ENCODE measurements around the gene GFER.
A peak's percentile ranks its signal among the peaks of the same experiment; 100 is the strongest.
"Not testable (repeated sequence)": the region's sequence is repeated elsewhere in the genome, so short reads cannot be mapped to it uniquely, and the experiment has no call there.

GFER gene

DNA sequence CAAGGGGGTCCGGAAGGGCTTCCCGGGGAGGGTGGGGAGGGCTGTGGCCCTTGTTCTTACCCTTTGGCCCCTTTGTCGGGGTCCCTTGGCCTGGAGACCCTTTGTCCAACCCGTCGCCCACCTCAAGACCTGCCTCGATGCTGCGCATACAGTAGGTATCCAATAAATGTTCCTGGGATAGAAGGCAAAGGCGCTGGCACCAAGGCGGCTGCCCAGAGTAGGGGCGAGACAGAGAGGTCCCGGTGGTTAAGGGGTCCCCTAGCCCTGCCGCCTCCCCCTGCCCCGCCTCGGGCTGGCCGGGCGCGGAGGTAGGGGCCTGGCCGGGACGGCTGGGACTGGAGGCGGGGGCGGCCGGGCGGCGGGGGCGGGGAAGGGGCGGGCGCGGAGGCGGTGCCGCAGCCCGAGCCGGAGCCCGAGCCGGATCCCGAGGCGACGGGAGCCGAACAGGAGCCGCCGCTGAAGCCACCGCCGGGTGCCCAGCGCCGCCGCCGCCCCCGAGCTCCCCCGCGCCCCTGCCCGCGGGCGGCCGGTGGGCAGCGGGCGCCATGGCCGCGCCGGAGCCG is 42.5 kb downstream of the GFER start, which contains the start of gene NHERF2:
TSS of gene NHERF2 (plus strand) at position 442 of the 563 bp plus-strand sequence. CDS start at position 546, 104 bp downstream.
- H3K27ac Mint-ChIP-seq: no peak within 1 kb of the TSS
- DNase-seq: no peak
- H3K4me1 Mint-ChIP-seq: peaks cover 19% of the 10 kb centered on the region
- H3K9me3 Mint-ChIP-seq: no peaks in the 10 kb centered on the region
- H3K36me3 Mint-ChIP-seq (ENCODE audit: low read depth): no peaks in the 10 kb centered on the region
- H3K4me3 Mint-ChIP-seq: peak within 1 kb of the TSS; percentile 65
- peaks cover 21% of the 10 kb centered on the region for H3K27me3 Mint-ChIP-seq
- no peak for ATAC-seq

- peak overlapping the region; percentile 65 for H3K4me3 Mint-ChIP-seq
- H3K9me3 Mint-ChIP-seq: no peaks in the 10 kb centered on the region
- ATAC-seq: no peak
- peaks cover 14% of the 10 kb centered on the region for H3K27me3 Mint-ChIP-seq
- no peak overlapping the region for H3K27ac Mint-ChIP-seq
- H3K4me1 Mint-ChIP-seq: peaks cover 18% of the 10 kb centered on the region
- no peak for DNase-seq
- no peaks in the 10 kb centered on the region for H3K36me3 Mint-ChIP-seq (ENCODE audit: low read depth)
Measured at GRCh38 chr16:2027024-2028010, 43.3 kb downstream of the GFER start.

DNA sequence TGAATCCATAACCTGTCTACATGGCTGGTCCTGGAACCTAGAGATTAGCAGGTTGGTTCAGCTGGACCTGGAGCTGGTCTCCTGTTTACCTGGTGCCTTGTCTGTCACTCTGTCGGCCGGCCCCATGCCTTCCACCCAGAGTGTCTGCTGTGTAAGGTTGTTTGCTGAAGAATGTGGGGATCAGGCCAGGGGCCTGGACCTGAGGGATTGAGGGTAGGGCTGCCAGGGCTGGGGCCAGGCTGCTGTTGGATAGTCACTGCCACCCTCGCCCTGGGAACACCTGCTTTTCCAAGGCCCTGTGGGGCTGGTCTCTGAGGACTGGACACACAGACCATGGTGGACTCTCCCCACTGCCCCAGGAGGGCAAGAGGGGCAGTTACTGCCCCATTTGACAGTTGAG is 44.2 kb downstream of the GFER start:
- H3K9me3 Mint-ChIP-seq: no peaks in the 10 kb centered on the region
- H3K36me3 Mint-ChIP-seq (ENCODE audit: low read depth): no peaks in the 10 kb centered on the region
- H3K4me3 Mint-ChIP-seq: no peak overlapping the region
- peaks cover 13% of the 10 kb centered on the region for H3K4me1 Mint-ChIP-seq
- H3K27ac Mint-ChIP-seq: no peak overlapping the region
- DNase-seq (no peak), ATAC-seq (no peak)
- H3K27me3 Mint-ChIP-seq: peaks cover 9% of the 10 kb centered on the region

DNA sequence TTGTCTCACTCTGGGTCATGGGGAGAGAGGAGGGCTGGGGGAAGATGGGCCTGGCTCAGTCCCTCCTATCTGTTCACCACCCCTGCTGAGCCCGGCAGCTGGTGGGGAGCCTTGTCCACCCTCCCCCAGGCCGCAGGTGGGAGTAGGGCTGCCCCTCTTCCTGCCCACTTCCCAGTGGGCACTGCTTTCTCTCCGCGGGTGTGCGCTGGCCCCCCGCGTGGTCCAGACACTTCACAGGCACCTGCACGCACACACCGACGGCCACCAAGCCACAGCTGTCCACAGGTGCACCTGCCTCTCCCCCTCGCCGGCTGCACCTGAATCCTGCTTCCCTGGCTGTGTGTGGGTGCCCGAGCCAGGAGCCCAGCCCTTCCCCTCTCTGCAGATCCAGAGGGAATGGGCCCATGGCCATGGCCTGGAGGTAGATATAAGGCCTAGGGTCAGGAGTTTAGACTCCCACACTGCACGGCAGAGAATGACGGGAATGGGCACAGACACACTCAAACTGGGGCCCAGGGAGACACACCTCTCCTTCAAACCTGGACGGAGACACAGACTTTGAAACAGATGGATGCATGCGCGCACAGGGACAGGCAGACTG is 44.7 kb downstream of the GFER start:
- H3K4me1 Mint-ChIP-seq: peaks cover 11% of the 10 kb centered on the region
- peaks cover 9% of the 10 kb centered on the region for H3K27me3 Mint-ChIP-seq
- H3K9me3 Mint-ChIP-seq: no peaks in the 10 kb centered on the region
- H3K27ac Mint-ChIP-seq: no peak overlapping the region
- no peak overlapping the region for H3K4me3 Mint-ChIP-seq
- DNase-seq (no peak), ATAC-seq (no peak)
- H3K36me3 Mint-ChIP-seq (ENCODE audit: low read depth): no peaks in the 10 kb centered on the region

- H3K4me1 Mint-ChIP-seq: peaks cover 7% of the 10 kb centered on the region
- H3K9me3 Mint-ChIP-seq: no peaks in the 10 kb centered on the region
- no peaks in the 10 kb centered on the region for H3K36me3 Mint-ChIP-seq (ENCODE audit: low read depth)
- DNase-seq (no peak), ATAC-seq (no peak)
- H3K27me3 Mint-ChIP-seq: peaks cover 9% of the 10 kb centered on the region
- no peak overlapping the region for H3K4me3 Mint-ChIP-seq
- H3K27ac Mint-ChIP-seq: no peak overlapping the region
Measured at GRCh38 chr16:2029350-2029749, 45.4 kb downstream of the GFER start.

- Mint-ChIP-seq H3K4me1 (peaks cover 7% of the 10 kb centered on the region), H3K4me3 (no peak overlapping the region), H3K9me3 (no peaks in the 10 kb centered on the region), H3K36me3 (ENCODE audit: low read depth) (no peaks in the 10 kb centered on the region), H3K27me3 (peaks cover 9% of the 10 kb centered on the region), H3K27ac (no peak overlapping the region)
- ATAC-seq: no peak
- no peak for DNase-seq
Measured at GRCh38 chr16:2030036-2030435, 46.0 kb downstream of the GFER start.

DNA sequence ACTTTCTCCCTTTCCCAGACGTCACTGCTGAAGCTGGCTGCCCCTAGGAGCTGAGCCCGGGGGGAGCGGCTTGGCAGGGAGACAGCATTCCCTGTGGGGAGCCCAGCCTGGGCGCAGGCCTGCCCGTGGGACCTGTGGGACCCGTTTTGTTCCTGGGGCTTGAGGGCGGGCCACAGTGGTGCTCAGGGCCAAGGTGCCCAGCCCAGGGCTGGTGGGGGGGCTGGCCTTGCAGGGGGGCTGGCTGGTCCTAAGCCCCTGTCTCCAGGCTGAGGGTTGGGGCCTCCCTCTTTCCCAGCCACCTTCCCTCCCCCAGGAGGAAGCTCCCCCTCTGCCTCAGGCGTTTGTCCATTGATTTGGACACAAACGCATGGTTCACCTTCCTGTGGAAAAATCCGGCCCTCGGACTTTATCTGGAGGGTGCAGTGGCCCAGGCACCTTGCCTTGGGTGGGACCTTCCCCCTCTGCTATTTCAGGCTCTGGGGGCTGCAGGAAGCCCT is 47.1 kb downstream of the GFER start:
- Mint-ChIP-seq H3K9me3 (no peaks in the 10 kb centered on the region), H3K36me3 (ENCODE audit: low read depth) (no peaks in the 10 kb centered on the region), H3K27ac (no peak overlapping the region), H3K4me1 (peaks cover 5% of the 10 kb centered on the region), H3K4me3 (no peak overlapping the region), H3K27me3 (peaks cover 4% of the 10 kb centered on the region)
- ATAC-seq: no peak
- DNase-seq: no peak

- ATAC-seq: no peak
- Mint-ChIP-seq H3K4me1 (peaks cover 3% of the 10 kb centered on the region), H3K27me3 (peaks cover 2% of the 10 kb centered on the region), H3K4me3 (no peak overlapping the region), H3K36me3 (ENCODE audit: low read depth) (no peaks in the 10 kb centered on the region), H3K27ac (no peak overlapping the region), H3K9me3 (no peaks in the 10 kb centered on the region)
- DNase-seq: no peak
Measured at GRCh38 chr16:2032285-2033056, 48.5 kb downstream of the GFER start.

DNA sequence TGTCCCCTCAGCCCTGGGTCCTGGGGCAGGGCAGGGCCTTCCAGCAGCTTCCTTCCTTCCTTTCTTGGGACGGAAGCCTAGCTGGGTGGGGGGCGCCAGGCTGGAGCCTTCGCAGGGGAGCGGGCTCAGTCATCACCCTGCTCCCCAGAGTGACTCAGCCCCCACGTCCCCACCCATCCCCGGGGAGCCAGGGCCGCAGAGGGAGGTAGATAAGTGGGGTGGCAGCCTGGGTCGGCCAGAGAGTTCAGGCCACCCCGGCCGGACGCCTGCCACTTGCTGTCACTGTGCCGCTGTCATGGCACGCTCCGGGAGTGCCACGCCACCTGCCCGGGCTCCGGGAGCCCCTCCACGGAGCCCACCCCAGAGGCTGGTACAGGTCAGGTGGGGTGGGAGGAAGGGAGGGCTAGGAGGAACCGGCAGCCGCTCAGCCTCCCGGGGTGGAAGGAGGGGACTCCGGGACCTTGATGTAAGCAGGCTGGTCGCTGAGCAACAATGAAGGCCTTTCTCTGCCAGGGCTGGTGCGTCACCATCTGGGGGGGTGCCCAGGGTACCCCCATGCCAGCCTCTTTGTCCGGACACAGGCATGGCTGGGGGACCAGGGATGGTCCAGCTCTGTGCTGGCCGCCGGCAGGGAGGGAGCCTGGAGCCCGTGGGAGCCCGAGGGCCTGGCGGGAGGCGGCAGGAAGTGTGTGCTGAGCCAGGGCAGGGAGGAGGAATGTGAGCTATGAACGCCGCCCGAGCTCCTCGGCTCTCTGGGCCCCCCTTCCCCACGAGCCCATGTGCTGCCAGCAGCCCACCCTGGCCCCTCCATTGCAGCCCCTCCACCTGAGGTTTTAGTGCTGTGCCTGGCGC is 49.3 kb downstream of the GFER start:
- no peak overlapping the region for H3K4me3 Mint-ChIP-seq
- DNase-seq: no peak
- H3K27ac Mint-ChIP-seq: no peak overlapping the region
- no peaks in the 10 kb centered on the region for H3K36me3 Mint-ChIP-seq (ENCODE audit: low read depth)
- H3K4me1 Mint-ChIP-seq: no peaks in the 10 kb centered on the region
- H3K9me3 Mint-ChIP-seq: no peaks in the 10 kb centered on the region
- no peaks in the 10 kb centered on the region for H3K27me3 Mint-ChIP-seq
- ATAC-seq: no peak

DNA sequence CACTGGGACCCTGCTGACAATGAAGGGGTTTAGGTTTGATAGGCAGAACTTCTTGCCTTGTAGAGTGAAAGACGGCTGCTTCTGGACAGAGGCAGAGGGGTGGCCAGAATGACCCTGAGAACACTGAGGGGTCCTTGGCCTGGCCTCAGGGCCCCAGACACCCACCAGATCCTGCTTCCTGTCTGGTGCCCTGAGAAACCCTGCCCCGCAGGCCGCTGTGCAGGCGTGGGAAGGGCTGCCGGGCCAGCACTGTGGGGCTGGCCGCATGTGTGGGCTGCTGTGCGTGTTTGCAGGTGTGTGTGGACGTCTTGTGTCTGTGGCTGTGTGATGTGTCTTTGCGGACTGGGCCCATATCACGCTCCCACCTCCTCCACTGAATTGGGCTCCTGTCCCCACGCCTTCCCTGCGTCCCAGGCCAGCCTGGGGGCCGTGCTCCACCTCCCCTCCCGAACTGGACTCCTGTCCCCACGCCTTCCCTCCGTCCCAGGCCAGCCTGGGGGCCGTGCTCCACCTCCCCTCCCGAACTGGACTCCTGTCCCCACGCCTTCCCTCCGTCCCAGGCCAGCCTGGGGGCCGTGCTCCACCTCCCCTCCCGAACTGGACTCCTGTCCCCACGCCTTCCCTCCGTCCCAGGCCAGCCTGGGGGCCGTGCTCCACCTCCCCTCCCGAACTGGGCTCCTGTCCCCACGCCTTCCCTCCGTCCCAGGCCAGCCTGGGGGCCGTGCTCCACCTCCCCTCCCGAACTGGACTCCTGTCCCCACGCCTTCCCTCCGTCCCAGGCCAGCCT is 50.1 kb downstream of the GFER start:
- not testable (repeated sequence) for H3K4me1 Mint-ChIP-seq, H3K27ac Mint-ChIP-seq, ATAC-seq

DNA sequence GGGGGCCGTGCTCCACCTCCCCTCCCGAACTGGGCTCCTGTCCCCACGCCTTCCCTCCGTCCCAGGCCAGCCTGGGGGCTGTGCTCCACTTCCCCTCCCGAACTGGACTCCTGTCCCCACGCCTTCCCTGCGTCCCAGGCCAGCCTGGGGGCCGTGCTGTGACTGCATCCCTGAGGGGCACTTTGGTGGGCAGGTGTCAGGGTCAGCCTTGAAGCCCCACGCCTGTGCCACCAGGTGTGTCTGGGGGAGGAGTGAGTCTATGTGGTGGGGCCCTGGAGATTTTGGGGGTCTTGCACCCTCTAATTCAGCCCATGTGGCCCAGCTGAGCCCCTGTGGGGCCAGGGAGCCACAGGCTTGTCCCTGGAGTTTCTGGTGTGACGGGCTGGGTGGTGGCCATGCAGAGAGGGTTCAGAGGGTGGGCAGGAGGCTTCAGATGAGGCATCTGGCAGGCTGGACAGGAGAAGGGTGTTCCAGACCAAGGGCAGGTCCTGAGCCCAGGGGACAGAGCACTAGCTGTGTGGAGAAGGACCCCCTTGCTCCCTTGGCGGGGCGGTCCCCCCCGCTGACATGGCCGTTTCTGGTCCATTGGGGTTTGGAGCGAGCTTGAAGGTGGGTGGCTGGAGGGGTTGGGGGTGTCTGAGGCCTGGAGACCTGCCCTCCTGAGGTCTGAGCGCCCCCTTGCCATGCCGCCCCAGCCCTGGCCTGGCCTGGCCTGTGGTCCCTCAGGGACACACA is 50.9 kb downstream of the GFER start:
- Mint-ChIP-seq H3K4me3 (no peak overlapping the region), H3K36me3 (ENCODE audit: low read depth) (no peaks in the 10 kb centered on the region), H3K27me3 (no peaks in the 10 kb centered on the region), H3K9me3 (no peaks in the 10 kb centered on the region), H3K4me1 (no peaks in the 10 kb centered on the region), H3K27ac (no peak overlapping the region)
- ATAC-seq: no peak
- DNase-seq: no peak

More for the DNA sequence above, 50.1 kb downstream of the GFER start:
- not testable (repeated sequence) for H3K36me3 Mint-ChIP-seq (ENCODE audit: low read depth); H3K27me3 Mint-ChIP-seq; H3K9me3 Mint-ChIP-seq; DNase-seq; H3K4me3 Mint-ChIP-seq

DNA sequence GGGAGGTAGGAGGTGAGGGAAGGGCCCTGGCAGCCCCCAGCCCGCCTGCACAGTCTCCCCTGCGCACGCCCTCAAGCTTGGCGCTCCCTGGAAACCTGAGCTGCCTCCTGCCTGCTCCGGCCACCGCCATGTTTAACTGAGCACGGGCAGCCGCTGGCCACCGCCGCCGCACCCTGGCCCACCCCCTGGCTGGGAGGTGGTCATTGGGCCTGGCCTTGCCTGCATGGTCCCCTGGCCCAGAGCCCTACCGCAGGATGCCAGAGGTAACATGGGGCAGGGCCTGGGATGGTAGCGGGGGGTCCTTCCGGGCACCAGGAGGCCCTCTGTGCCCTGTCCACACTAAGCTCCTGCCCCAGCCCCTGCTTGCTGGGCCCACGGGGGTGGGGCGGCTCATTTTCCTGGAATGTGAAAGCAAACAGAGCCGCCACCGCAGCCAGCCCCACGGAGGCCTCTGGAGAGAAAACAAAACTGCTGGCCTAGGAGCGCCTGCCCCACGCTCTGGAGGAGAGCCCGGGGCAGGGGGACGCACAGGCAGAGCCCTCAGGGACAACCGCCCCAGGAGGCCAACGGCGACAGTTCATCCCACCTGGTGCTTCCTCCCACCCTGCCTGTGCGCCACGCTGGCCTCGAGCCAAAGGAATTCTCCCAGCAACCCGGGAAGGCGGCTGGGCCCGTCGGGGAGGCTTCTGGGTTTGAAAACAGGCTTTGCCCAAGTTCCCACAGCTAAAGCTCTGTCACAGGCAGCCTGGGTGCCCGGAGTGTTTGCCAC is 51.6 kb downstream of the GFER start:
- Mint-ChIP-seq H3K9me3 (no peaks in the 10 kb centered on the region), H3K27ac (no peak overlapping the region), H3K4me1 (no peaks in the 10 kb centered on the region), H3K27me3 (no peaks in the 10 kb centered on the region), H3K36me3 (ENCODE audit: low read depth) (no peaks in the 10 kb centered on the region), H3K4me3 (no peak overlapping the region)
- ATAC-seq: no peak
- no peak for DNase-seq

All from activated naive CD8-positive, alpha-beta T cell treated with anti-CD3 and anti-CD28 coated beads, Interleukin-2, amount 50 U/mL, for 24 hours (primary cell).